LoVo (cell line): ENCODE data around the gene VAMP3.
"Not testable (repeated sequence)": the region's sequence is repeated elsewhere in the genome, so short reads cannot be mapped to it uniquely, and the experiment has no call there.

Source experiments
- DNase-seq: peaks from one replicate; pipeline ENCODE4 v3.0.0-alpha.2; 2016; ENCODE audit warnings: low spot score

The VAMP3 gene

GRCh38 chr1:7768583-7768982, 2.5 kb upstream of the VAMP3 start:
- DNase-seq: no peak

- DNase-seq: no peak
Measured at GRCh38 chr1:7769673-7770412, 1.3 kb upstream of the VAMP3 start.

- DNase-seq: peak; percentile 2
Measured at GRCh38 chr1:7770669-7770996, 463 bp upstream of the VAMP3 start.

GRCh38 chr1:7771823-7772299, 765 bp downstream of the VAMP3 start:
- DNase-seq: no peak

- no peak for DNase-seq
Measured at GRCh38 chr1:7777591-7777990, 6.5 kb downstream of the VAMP3 start.

- no peak for DNase-seq
Measured at GRCh38 chr1:7778133-7778628, 7.1 kb downstream of the VAMP3 start.

- no peak for DNase-seq
Measured at GRCh38 chr1:7780976-7781375, 9.9 kb downstream of the VAMP3 start.

- DNase-seq: no peak
Measured at GRCh38 chr1:7781501-7781900, 10.4 kb downstream of the VAMP3 start.

- peak; percentile 25 for DNase-seq
Measured at GRCh38 chr1:7781923-7782495, 10.9 kb downstream of the VAMP3 start.

- peak; percentile 54 for DNase-seq
Measured at GRCh38 chr1:7783178-7783711, 12.1 kb downstream of the VAMP3 start.

- peak; percentile 91 for DNase-seq
Measured at GRCh38 chr1:7783826-7784491, 12.9 kb downstream of the VAMP3 start, which contains the start of gene PER3. Gene PER3 (plus strand): TSS chr1:7784291. CDS start chr1:7784878, 587 bp downstream.

GRCh38 chr1:7784492-7785071, 13.5 kb downstream of the VAMP3 start:
- DNase-seq: no peak

- DNase-seq: no peak
Measured at GRCh38 chr1:7785108-7785507, 14.0 kb downstream of the VAMP3 start.

GRCh38 chr1:7786795-7787194, 15.7 kb downstream of the VAMP3 start:
- DNase-seq: no peak

- no peak for DNase-seq
Measured at GRCh38 chr1:7789828-7790227, 18.7 kb downstream of the VAMP3 start.

GRCh38 chr1:7791027-7791426, 19.9 kb downstream of the VAMP3 start:
- not testable (repeated sequence) for DNase-seq

- DNase-seq: no peak
Measured at GRCh38 chr1:7795406-7795805, 24.3 kb downstream of the VAMP3 start.

- no peak for DNase-seq
Measured at GRCh38 chr1:7805460-7805859, 34.4 kb downstream of the VAMP3 start.

GRCh38 chr1:7808253-7808844, 37.3 kb downstream of the VAMP3 start:
- DNase-seq: peak; percentile 11

- no peak for DNase-seq
Measured at GRCh38 chr1:7809742-7810141, 38.6 kb downstream of the VAMP3 start.

- no peak for DNase-seq
Measured at GRCh38 chr1:7810395-7810794, 39.3 kb downstream of the VAMP3 start.

GRCh38 chr1:7811476-7811875, 40.4 kb downstream of the VAMP3 start:
- DNase-seq: no peak
